NCI-H446 (cell line): ENCODE results near the gene SPATA16.
"Not testable (repeated sequence)": the region's sequence is repeated elsewhere in the genome, so short reads cannot be mapped to it uniquely, and the experiment has no call there.

Source experiments
- DNase-seq, 2 experiments: peaks; one replicate each; lab custom pipeline; 2025; lab: John Stamatoyannopoulos, UW

Gene SPATA16

DNA sequence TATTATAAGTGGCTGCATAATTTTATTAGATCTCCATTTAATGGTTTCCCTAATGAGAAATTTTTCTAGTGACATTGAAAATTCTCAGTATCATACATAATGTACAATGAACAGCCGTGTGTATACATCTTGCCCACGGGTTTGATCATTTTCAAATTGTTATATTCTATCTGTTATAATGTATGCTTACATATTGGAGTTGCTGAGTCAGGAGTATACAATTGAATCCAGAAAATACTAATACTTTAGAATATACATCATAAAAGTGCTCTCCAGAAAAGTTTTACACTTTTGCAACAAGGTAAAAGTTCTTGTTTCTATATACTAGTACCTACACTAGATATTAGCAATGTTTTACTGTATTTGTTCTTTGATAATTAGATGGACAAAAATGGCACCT is 82.8 kb downstream of the SPATA16 start:
- DNase-seq, result no peak

DNA sequence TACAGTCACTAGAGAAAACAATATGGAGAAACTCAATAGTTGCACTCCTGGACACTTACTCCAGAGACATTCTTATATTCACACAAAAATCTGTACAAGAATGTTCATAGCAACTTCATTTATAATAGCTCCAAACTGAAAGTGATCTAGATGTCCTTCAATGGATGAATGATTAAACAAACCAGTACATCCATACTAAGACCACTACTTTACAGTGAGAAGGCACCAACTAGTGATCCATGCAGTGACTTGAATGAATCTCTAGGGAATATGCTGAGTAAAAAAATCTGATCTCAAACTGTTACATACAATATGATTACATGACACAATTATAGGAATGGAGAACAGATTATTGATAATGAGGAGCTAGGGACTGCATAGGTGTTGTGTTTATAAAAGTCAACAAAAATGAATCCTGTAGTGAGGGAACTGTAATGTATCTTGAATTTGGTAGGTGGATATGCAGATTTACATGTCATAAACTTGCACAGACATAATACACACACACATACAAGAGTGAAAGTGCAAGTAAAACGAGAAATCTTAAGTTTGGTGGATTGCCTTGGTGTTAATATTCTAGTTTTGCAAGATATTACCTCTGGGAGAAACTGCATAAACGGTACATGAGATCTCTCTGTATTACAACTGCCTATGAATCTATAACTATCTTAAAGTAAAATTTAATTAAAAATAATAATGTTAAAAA is 85.7 kb downstream of the SPATA16 start:
- DNase-seq, result no peak

DNA sequence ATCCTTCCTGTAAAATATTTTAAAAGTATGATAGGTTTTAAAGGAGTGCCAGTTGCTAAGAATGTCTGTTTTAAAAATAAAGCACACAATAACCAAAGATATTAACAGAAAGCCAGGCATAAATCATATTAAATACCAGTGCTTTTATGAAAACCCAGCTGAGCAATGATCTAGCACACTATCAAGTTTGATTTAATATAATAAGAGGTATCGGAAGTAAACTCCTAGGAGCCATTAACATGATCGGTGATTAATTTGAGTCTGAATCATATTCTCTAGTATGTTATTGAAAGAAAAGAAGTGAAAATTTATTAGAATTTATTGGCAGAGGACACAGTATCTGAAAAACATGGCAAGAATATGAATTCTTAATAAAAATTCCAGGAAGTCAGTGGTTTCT is 91.7 kb downstream of the SPATA16 start:
- no peak for DNase-seq

DNA sequence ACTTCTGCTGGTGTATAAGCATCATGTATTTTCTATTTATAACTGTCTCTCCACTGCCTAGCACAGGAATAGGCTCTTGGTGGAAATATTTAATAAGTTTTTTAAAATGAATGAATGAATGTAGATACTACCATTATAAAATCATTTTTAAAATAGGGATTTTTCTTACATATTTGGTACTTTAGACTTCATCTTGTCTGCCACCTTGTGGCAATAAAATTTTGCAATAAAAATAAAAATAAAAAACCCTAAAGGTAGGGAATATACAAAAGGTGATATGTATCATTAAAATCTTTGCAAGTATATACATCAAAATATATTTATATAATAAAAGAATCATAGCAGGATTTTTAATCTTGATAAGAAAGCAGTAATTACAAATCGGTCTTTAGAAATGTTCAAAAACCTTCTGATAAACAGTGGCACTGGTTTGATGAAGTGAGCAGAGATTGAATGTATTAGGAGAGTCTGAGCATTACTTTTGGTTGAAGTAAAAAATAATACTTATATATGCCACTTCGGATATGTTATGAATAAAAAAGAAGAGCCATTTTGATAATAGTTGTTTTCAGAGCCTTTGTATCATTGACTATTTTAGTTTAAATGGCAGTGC is 95.2 kb downstream of the SPATA16 start:
- DNase-seq, result peak in 1 of 2 experiments; percentile 34

DNA sequence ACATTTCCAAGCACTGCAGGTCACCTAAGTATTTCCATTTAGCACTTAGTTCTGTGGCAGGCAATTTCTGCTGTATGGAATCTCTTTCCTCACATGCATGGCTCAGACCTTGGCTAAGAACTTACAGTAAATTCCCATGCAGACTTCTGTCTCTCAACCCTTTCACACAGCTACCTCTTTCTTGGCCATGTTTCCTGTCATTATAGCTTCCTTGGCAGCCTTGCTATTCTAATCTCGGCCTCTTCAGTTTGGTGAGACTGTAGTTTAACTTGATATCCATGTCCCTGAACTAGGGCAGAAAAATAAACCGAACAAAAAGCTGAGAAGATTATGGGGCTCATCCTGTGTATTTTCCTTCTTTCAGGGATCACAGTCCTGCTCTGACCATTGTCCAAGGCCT is 96.0 kb downstream of the SPATA16 start:
- DNase-seq, result no peak

DNA sequence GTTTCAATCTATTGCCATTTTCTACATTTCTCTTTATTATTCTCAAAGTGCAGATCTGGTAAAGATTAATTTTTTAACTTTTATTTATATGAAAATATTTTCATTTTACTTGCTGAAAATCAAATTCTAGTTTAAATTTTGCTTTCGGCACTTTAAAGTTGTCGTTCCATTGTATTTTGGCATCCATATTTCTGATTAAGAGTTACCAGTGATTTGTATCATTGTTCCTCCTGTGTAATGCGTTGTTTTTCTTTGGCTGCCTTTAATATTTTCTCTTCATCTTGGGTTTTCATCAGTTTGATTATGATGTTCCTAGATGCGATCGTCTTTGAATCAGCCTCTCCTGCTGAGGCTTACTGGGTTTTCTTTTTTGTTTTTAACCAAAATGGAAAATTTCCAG is 97.3 kb downstream of the SPATA16 start:
- no peak for DNase-seq

DNA sequence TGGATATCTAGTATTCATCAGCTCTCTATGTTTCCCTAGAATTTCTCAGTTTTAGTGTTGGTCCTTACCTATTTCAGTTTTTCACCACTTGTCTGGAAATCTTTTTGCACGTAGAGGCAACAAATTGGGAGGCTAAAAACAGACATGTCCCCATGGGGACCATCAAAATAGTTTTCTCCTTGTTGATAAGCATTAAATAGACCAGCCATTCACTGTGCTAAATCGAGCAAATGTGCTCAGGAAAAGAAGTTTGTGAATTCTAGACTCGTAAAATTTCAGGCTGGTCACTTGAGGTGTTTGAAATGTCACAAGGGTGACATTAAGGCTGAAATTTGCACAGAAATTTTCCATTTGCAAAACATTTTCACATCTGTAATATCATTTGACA is 102.6 kb downstream of the SPATA16 start:
- DNase-seq, result no peak

DNA sequence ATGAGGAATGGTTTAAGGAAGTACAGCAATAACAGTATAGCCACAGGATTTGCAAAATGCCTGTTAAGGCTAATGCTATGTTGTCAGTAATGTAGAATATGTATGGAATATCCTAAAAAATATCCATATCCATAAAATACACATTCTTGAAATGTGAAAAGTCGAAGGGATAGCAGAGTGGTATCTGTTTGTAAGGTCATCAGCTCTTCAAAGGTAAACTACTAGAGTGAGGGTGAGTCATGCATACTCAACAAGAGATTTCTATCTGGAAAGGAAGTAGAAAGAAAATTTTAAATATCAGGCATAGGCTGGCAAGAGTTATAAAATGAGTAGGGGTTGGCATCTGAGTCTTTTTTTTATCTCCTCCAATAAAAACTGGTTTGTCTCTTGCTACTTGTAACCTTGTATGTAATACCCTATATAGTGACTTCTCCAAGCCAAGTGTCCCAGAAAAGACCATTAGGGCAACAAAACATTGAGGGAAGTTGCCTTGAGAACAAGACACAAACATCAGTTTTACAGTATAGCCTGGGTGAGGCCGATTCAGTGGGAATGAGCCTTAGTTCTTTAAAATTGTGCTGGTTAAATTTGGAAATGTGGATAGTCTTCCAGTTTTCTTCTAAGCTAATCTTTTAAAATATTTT is 103.1 kb downstream of the SPATA16 start:
- no peak for DNase-seq

DNA sequence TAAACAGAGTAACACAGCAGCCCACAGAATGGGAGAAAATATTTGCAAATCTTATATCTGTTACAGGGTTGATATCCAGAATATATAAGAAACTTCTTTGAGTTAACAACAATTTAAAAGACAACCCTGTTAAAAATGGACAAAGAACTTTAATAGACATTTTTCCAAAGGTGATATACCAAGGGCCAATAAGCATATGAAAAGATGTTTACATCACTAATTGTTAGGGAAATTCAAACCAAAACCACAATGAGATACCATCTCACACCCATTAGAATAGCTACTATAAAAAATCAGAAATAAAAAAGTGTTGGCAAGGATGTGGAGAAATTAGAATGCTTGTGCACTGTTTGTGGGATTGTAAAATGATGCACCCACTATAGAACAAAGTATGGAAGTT is 110.8 kb downstream of the SPATA16 start:
- no peak for DNase-seq

DNA sequence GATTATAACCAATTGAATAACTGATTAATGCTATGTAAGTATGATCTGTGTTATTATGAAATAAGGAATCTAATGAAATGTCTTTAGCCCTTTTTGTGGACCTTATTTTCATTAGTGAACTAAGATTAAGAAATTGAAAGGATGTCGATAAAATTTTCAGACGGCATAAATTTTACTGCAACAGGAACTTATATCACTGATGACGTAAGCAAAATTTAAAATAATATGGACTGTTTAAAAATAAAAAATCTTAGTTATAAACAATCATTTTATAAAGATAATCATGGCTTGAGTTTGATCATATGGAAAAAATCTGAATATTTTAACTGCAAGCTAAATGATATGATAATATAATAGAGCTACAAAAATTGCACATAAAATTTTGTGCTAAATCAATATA is 112.7 kb downstream of the SPATA16 start:
- no peak for DNase-seq

DNA sequence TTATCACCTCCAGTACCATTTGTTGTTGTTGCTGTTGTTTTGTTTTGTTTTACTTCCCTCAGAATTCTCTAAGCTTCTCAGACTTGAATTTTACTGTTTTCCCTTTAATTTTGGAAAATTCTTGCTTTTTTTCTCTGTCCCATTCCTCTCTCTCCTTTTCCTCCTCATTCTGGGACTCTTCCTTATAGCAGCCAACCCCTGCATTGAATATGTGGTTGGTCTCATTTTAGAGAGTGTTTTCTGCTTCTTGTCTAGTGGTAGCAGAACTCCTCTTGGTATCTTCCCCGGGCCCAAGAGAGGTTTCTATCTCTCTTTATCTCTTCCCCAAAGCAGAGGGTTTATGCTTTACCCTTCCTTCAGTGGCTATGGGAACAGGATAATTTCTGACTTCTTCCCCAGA is 113.6 kb downstream of the SPATA16 start:
- no peak for DNase-seq

DNA sequence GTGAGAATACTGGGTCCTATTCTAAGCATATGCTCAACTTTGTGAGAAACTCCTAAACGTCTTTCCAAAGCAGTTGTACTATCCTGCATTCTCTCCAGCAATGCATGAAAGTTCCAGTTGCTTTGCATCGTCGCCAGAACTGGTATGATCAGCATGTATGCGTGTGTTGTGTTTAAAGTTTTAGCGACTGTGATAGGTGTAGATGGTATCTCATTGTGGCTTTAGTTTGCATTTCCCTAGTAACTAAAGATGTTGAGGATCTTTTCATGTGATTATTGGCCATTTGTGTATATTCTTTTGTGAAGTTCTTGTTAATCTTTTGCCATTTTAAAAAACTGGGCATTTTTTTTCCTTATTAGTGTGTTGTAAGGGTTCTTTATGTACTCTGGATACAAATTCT is 115.1 kb downstream of the SPATA16 start:
- DNase-seq, result no peak

DNA sequence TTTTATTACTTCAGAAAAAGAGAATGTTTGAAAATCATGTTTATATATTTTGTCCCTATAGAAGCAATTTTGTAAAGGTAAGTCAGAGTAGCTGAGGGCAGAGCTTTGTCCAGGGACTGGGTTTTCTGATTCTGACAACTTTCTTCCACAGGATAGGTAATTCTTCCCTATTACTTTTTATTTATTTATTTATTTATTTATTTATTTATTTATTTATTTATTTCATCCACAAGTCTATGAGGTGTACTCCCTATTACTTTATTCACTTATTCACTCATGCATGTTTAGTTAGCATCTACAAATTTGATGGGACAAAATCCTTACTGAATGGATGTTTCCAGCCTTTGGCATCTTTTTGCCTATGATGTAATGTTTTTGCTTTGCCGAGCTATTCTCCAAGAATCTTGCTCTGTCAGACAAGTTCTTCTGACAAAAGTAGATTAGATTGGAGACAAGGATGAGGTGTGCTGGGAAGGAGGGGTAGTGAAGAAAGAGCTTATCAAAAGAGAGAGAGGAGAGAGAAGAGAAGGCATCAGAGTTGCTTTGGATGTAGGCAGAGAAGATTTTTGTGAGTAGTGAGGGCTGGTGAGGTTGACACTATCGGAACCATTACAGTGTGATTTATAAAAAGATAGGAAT is 119.4 kb downstream of the SPATA16 start:
- no peak for DNase-seq

DNA sequence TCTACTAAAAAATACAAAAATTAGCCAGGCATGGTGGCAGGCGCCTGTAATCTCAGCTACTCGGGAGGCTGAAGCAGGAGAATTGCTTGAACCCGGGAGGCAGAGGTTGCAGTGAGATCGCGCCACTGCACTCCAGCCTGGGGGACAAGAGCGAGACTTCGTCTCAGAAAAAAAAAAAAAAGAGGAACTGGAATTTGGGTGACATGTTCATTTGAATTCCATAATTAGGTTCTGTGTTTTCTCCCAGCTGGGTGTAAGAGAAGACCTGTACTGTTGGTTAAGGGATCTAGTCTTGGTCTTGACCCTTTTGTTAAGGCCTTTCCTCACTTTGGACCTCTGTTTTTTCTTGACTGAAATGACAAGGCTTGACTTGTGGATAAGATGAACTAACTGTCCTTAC is 120.9 kb downstream of the SPATA16 start:
- DNase-seq, result not testable (repeated sequence)

DNA sequence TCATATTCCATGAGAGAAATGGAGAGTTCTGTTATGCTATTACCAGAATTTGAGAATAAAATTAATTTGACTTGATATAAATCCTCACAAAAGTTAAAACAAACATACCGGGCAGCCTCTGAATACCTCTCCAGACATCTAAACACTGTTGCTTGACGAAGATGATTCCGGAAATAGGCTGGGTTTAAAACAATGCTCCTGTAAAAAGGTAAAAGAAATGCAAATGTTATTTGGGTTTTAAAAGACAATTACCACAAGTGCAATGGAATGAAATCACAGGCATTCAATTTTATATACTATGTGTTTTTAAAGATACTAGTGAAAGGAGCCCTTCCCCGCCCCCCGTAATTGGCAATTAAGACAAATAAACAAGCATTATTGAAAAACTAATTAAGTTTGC is 121.7 kb downstream of the SPATA16 start:
- no peak for DNase-seq

DNA sequence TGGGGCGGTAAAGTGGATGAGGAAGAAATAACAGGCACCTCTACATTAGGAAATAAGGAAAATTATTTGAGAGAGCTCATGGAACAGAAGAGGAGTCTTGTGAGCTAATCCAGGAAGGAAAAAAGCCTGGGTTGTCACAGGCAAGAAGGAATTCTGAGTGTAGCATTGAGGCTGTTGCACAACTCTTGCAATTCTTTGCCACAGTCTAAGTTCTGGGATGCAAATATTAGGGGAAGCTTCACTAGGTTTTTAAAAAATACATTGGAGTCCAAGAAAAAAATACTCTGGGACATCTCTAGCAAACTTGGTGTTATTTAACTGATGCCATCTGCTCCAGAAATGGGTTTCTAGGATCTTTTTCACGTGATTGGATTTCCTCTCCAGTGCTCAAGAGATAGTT is 122.3 kb downstream of the SPATA16 start:
- no peak for DNase-seq

DNA sequence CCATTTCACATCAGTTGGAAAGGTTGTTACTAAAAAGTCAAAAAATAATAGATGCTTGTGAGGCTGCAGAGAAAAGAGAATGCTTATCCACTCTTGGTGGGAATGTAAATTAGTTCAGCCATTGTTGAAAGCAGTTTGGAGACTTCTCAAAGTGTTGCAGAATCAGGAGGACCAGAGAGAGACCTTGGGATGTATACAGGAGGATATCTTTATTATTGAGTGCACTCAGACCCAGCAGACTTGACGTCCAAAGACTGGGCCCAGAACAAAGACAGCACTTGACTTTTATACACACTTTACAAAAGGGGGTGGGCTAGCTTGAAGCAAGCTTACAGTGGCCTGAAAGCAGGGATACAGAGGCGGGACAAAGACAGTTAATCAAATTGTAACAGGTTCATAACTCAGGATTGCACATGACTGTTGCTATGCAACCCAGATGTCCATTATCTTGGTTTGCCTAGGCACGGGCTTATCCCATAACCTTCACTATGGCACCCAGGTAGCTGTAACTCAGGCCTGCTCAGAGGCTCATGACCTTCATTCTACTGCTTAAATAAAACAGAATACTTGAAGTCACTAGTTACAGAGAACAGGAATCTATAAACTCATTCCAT is 127.7 kb downstream of the SPATA16 start:
- no peak for DNase-seq

DNA sequence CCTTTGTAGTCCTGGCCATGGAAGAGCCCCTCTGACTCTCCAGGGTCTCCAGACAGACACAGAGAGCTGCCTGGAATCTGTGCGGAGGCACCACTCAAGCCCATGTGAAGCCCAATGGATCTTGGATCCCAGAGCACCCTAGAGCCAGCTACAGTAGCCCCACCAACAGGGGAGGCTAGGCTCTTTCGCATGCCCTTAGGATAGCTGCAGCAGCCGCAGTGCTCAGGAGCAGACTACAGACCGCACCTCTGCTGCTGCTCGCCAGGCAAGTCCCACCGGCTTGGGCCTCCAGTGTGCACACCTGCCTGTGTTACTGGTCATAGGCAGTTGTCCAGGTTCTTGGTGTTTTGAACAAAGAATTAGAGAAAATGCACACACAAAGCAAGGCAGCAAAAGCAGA is 131.6 kb downstream of the SPATA16 start:
- no peak for DNase-seq

DNA sequence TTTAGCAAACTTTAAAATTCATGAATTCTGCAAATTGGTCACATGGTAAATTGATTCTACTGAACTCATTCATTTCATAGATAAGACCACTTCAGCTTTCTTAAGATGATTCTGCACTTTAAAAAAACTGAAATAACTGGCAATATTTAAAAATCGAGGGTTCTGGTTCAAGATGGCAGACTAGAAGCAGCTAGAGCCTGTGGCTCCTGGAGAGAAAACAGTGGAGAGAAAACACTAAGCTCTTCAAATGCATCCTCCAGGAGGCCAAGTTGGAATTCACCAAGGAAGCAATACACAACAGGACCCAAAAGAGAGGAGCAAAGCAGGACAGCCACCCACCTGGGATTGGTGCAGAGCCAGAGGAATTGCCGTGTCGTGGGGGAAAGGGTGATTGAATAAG is 132.1 kb downstream of the SPATA16 start:
- DNase-seq, result no peak

DNA sequence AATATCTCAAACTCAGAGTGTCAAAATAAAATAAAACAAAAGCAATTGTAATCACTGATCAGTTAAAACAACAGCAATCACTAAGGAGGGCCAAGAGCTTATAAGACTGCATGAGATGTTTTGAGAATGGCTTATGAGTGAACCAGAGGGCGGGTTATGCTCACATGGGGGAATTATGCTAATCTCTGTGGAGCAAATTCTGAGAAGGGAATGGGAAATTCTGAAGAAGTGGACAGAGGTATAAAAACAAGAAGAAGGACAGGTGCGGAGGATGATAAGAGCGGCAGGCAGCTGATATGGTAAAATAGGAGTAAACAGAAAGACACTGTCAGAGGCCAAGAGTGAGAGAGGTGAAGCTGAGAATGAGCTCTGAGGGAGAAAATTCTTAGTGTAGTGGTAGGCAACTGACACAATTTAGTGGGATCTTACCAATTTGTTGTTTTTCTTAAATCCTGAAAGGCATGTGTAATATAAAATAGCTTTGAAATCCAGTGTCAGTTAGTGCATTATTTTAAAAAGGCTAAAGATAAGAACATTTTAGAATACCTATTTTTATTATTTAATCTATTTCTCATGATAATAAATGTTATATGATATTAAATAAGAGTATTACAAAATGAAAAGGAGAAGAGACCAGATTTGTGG is 133.8 kb downstream of the SPATA16 start:
- DNase-seq, result no peak

DNA sequence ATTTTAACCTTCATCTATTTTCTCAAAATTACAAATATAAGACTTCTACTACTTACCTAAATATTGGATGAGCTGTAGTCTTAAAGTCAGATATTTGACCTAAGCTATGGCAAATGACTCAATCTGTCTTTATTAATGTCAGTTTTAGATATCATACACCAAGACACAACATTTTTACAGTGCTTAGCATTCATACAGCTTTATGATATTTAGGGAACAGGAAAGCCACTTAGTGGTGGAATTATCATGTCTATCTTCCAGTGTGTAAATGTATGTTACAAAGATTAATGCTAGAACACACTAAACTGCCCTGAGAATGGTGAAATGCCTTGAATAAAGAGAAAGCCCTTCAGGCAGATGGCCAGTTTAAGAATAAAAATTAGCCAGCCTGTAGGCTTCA is 135.0 kb downstream of the SPATA16 start:
- no peak for DNase-seq

DNA sequence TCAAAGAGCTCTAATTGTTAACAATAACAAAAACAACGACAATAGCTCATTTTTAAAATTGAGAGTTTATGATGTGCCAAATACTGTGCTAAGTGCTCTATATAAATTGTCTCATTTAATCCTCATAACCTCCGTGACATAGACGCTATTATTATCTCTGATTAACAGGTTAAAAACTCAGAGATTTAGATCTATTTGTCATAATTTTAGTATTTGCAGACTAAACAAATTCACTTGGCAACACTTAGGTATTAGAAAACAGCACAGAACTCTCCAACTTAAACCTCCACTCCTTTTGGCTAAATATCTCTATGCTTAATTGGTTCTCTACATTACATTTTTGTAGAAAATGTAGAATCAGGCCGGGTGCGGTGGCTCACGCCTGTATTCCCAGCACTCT is 136.4 kb downstream of the SPATA16 start:
- no peak for DNase-seq
